Thoracic aorta (tissue), 2 donors: ENCODE measurements around the gene TTLL11. TPM values are rescaled to one million over a fixed set of nuclear protein-coding genes. Genes with fewer than 3 reads are reported as not detected.
"Not testable (repeated sequence)": the region's sequence is repeated elsewhere in the genome, so short reads cannot be mapped to it uniquely, and the experiment has no call there.

ENCODE experiments used
- ATAC-seq: fragments of 150-250 bp; one replicate; pipeline ENCODE4 v1.8.0; 2017; ENCODE audit warnings: low read depth; ENCODE audit not compliant: insufficient number of reproducible peaks, low FRiP score
- DNase-seq: peaks from one replicate; pipeline ENCODE4 v3.0.0-alpha.2; 2020; ENCODE audit warnings: low spot score
- H3K27ac ChIP-seq, 2 donors: fragments of 200-600 bp; sonication (generic); 1 replicate in 1 of 2; 2 replicates in 1 of 2; pipeline ENCODE4 v1.5.1; 2016; ENCODE audit warnings: mild to moderate bottlenecking in 2 of 2, moderate library complexity in 2 of 2
- H3K27me3 ChIP-seq: fragments of 200-600 bp; sonication (generic); replicated peaks from 2 replicates; pipeline ENCODE4 v1.6.0; 2016; ENCODE audit warnings: mild to moderate bottlenecking; ENCODE audit not compliant: insufficient read depth
- H3K36me3 ChIP-seq: fragments of 200-600 bp; sonication (generic); one replicate; pipeline ENCODE4 v1.5.1; 2016
- H3K4me1 ChIP-seq, 2 donors: fragments of 200-600 bp; sonication (generic); 1 replicate in 1 of 2; 2 replicates in 1 of 2; pipeline versions ENCODE4 v1.5.1 to v1.6.0; 2016; ENCODE audit warnings: low read depth in 2 of 2, mild to moderate bottlenecking in 1 of 2; ENCODE audit not compliant: control insufficient read depth in 1 of 2
- H3K4me3 ChIP-seq: fragments of 200-600 bp; sonication (generic); 2 replicates; pipeline ENCODE4 v1.5.1; 2016; ENCODE audit warnings: mild to moderate bottlenecking
- H3K9me3 ChIP-seq: fragments of 200-600 bp; sonication (generic); 2 replicates; pipeline ENCODE4 v1.5.1; 2016
- total RNA-seq, 2 donors: library from RNA; depleted of rRNA; stranded (reverse); fragments of >200 nt; gene quantifications; one replicate each; pipeline versions ENCODE4 v1.1.0 to v1.2.3, GENCODE V29; 2016
- TF ChIP-seq, protein P1 (sequence below): fragments of 200-600 bp; sonication (generic); IDR thresholded peaks from one replicate; pipeline ENCODE4 v1.5.1; 2019; ENCODE audit warnings: antibody characterized with exemption

The TTLL11 gene
- total RNA-seq, 2 donors from 2014 or later: 25.7 to 31.2 TPM

GRCh38 chr9:121802753-121803152 is 290.4 kb downstream of the TTLL11 start:
- H3K27me3 ChIP-seq: no peaks in the 10 kb centered on the region
- ATAC-seq (no peak), DNase-seq (no peak)
- H3K9me3 ChIP-seq: peaks cover 5% of the 10 kb centered on the region
- no peaks in the 10 kb centered on the region for H3K36me3 ChIP-seq
- no peak overlapping the region for H3K27ac ChIP-seq
- H3K4me1 ChIP-seq: no peaks in the 10 kb centered on the region
- H3K4me3 ChIP-seq: no peak overlapping the region
- TF ChIP-seq, protein P1, sequence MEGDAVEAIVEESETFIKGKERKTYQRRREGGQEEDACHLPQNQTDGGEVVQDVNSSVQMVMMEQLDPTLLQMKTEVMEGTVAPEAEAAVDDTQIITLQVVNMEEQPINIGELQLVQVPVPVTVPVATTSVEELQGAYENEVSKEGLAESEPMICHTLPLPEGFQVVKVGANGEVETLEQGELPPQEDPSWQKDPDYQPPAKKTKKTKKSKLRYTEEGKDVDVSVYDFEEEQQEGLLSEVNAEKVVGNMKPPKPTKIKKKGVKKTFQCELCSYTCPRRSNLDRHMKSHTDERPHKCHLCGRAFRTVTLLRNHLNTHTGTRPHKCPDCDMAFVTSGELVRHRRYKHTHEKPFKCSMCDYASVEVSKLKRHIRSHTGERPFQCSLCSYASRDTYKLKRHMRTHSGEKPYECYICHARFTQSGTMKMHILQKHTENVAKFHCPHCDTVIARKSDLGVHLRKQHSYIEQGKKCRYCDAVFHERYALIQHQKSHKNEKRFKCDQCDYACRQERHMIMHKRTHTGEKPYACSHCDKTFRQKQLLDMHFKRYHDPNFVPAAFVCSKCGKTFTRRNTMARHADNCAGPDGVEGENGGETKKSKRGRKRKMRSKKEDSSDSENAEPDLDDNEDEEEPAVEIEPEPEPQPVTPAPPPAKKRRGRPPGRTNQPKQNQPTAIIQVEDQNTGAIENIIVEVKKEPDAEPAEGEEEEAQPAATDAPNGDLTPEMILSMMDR: no peak

GRCh38 chr9:121801579-121801978 is 291.5 kb downstream of the TTLL11 start:
- Histone ChIP-seq H3K9me3 (peaks cover 5% of the 10 kb centered on the region), H3K27me3 (no peaks in the 10 kb centered on the region), H3K27ac (no peak overlapping the region), H3K4me3 (no peak overlapping the region), H3K36me3 (no peaks in the 10 kb centered on the region), H3K4me1 (no peaks in the 10 kb centered on the region)
- TF ChIP-seq, protein P1: no peak
- DNase-seq (no peak), ATAC-seq (no peak)

GRCh38 chr9:121800376-121800775 is 292.7 kb downstream of the TTLL11 start:
- Histone ChIP-seq H3K36me3 (no peaks in the 10 kb centered on the region), H3K27me3 (no peaks in the 10 kb centered on the region), H3K9me3 (peaks cover 5% of the 10 kb centered on the region), H3K4me3 (no peak overlapping the region), H3K4me1 (no peaks in the 10 kb centered on the region), H3K27ac (no peak overlapping the region)
- TF ChIP-seq, protein P1: no peak
- ATAC-seq (no peak), DNase-seq (no peak)

DNA sequence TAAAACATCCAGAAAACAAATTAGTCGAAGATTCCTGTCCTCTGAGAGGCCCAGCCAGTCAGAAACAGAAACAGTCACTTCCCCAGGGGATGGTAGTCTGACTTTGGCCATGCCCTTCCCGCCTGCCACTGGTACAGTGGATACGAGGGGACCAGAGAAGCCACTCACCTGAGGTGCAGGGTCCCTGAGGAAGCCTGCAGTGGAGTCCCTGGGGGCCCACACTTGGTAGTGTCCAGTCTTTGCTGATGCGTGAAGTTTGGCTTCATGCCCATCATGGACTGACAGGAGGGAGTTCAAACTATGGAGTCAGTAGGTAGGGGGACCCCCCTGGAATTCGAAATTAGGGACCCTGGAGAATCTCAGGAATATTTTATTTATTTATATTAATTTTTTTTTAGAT is 294.2 kb downstream of the TTLL11 start:
- ATAC-seq: no peak
- no peaks in the 10 kb centered on the region for H3K9me3 ChIP-seq
- no peak overlapping the region for H3K27ac ChIP-seq
- H3K4me3 ChIP-seq: no peak overlapping the region
- TF ChIP-seq, protein P1: no peak
- H3K4me1 ChIP-seq: no peaks in the 10 kb centered on the region
- DNase-seq: no peak
- H3K27me3 ChIP-seq: no peaks in the 10 kb centered on the region
- no peaks in the 10 kb centered on the region for H3K36me3 ChIP-seq

GRCh38 chr9:121797081-121797480 is 296.0 kb downstream of the TTLL11 start:
- no peaks in the 10 kb centered on the region for H3K36me3 ChIP-seq
- H3K27ac ChIP-seq: no peak overlapping the region
- TF ChIP-seq, protein P1: no peak
- ATAC-seq: no peak
- no peaks in the 10 kb centered on the region for H3K4me1 ChIP-seq
- H3K4me3 ChIP-seq: no peak overlapping the region
- H3K9me3 ChIP-seq: no peaks in the 10 kb centered on the region
- no peak for DNase-seq
- H3K27me3 ChIP-seq: no peaks in the 10 kb centered on the region

- not testable (repeated sequence) for H3K36me3 ChIP-seq, H3K27ac ChIP-seq, H3K4me3 ChIP-seq, H3K4me1 ChIP-seq, DNase-seq, H3K9me3 ChIP-seq, H3K27me3 ChIP-seq, ATAC-seq
Measured at GRCh38 chr9:121794334-121794733, 298.8 kb downstream of the TTLL11 start.

DNA sequence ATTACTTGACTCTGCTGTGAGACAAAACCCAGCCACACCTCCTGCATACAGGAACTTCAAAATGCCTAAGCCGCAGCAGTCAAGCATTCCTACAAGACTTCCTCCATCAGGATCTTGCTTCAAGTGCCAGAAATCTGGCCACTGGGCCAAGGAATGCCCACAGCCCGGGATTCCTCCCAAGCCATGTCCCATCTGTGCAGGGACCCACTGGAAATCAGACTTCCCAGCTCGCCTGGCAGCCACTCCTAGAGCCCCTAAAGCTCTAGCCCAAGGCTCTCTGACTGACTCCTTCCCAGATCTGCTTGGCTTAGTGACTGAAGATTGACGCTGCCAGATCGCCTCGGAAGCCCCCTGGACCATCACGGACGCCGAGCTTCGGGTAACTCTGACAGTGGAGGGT is 300.6 kb downstream of the TTLL11 start:
- not testable (repeated sequence) for H3K9me3 ChIP-seq, H3K27me3 ChIP-seq, H3K4me1 ChIP-seq, H3K4me3 ChIP-seq, H3K27ac ChIP-seq, ATAC-seq, DNase-seq, H3K36me3 ChIP-seq
